BLaER1 (cell line): ENCODE measurements around the gene LITAF.
A peak's percentile ranks its signal among the peaks of the same experiment; 100 is the strongest.

Experiments
- H3K27ac ChIP-seq: shearing (Covaris generic); formaldehyde crosslinking; 2 replicates; pipeline ENCODE4 v1.8.1; 2022
- H3K27me3 ChIP-seq: shearing (Covaris generic); formaldehyde crosslinking; 2 replicates; pipeline ENCODE4 v1.8.1; 2022
- H3K36me3 ChIP-seq: shearing (Covaris generic); formaldehyde crosslinking; 2 replicates; pipeline ENCODE4 v1.8.1; 2022
- H3K4me1 ChIP-seq: shearing (Covaris generic); formaldehyde crosslinking; 2 replicates; pipeline ENCODE4 v1.8.1; 2022
- H3K4me2 ChIP-seq: shearing (Covaris generic); formaldehyde crosslinking; 2 replicates; pipeline ENCODE4 v1.8.1; 2022
- H3K4me3 ChIP-seq: shearing (Covaris generic); formaldehyde crosslinking; 2 replicates; pipeline ENCODE4 v1.8.1; 2022
- H3K9ac ChIP-seq: shearing (Covaris generic); formaldehyde crosslinking; 2 replicates; pipeline ENCODE4 v1.8.1; 2022
- H3K9me3 ChIP-seq: shearing (Covaris generic); formaldehyde crosslinking; 2 replicates; pipeline ENCODE4 v1.8.1; 2022
- H4K20me1 ChIP-seq: shearing (Covaris generic); formaldehyde crosslinking; 2 replicates; pipeline ENCODE4 v1.8.1; 2022
- Cebpa-rat ChIP-seq: shearing (Covaris generic); IDR thresholded peaks from 2 replicates; pipeline ENCODE4 v1.8.1; 2022

LITAF gene

DNA sequence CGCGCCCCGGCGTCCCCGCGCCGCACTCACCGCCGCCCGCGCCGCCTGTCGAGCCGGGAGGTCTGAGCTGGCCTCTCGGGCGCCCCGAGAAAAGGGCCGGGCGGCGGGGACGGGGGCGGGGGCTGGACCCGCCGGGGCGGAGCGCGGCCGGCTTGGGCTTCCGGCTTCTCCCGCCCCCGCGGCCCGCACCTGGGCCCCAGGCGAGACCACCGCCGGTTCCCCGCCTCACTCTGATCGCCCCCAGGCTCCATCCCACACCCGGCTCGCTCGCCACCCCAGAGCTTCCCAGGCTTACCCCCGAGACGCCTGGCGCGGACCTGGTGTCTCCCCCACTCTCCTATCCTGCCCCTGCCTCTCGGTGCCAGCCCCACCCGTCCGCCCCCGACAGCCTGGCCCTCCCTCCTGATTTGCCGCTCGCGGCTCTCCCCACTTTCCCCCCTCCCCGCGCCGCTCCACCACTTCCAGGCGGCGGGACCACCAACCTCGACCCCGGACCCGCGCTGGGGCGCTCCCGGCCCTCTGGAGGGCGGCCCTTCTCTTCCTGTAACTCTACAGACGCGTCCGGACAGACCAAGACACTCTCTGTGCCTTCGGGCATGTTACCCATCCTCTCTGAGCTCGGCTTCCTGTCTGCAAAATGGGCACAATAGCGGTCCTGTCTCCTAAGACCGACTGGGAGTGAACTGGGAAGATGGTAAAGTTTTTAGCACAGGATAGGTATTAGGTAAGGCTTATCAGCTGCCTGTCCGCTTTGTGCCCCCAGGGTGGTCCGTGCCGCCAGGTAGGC lies at the start of gene LITAF:
Gene LITAF (minus strand): TSS at position 64 of the 787 bp plus-strand sequence. CDS start 30,189 bp downstream, outside the sequence.
- peak within 1 kb of the TSS; percentile 77 for H3K4me3 ChIP-seq
- peak within 1 kb of the TSS; percentile 96 for H3K4me2 ChIP-seq
- peaks cover 38% of the 10 kb centered on the region for H4K20me1 ChIP-seq
- H3K27me3 ChIP-seq: peaks cover 48% of the 10 kb centered on the region
- H3K9me3 ChIP-seq: no peaks in the 10 kb centered on the region
- H3K27ac ChIP-seq: peak within 1 kb of the TSS; percentile 84
- peak within 1 kb of the TSS; percentile 79 for H3K9ac ChIP-seq
- TF ChIP-seq Cebpa-rat: no peak
- peaks cover 65% of the 10 kb centered on the region for H3K4me1 ChIP-seq
- H3K36me3 ChIP-seq: no peaks in the 10 kb centered on the region

- Histone ChIP-seq H3K27ac (no peak overlapping the region), H3K4me2 (no peak overlapping the region)
Measured at GRCh38 chr16:11636172-11636721, 49.5 kb upstream of the LITAF start.

GRCh38 chr16:11635679-11636171 lies 49.0 kb upstream of the LITAF start:
- Histone ChIP-seq H3K9me3 (no peaks in the 10 kb centered on the region), H3K36me3 (no peaks in the 10 kb centered on the region), H3K4me2 (no peak overlapping the region), H3K4me1 (peaks cover 39% of the 10 kb centered on the region), H3K9ac (no peak overlapping the region), H3K27ac (no peak overlapping the region), H3K4me3 (no peak overlapping the region), H4K20me1 (no peaks in the 10 kb centered on the region), H3K27me3 (no peaks in the 10 kb centered on the region)
- TF ChIP-seq Cebpa-rat: no peak

More at GRCh38 chr16:11636172-11636721, 49.5 kb upstream of the LITAF start:
- Histone ChIP-seq H3K27me3 (no peaks in the 10 kb centered on the region), H3K4me1 (peaks cover 39% of the 10 kb centered on the region), H3K9me3 (no peaks in the 10 kb centered on the region), H3K9ac (no peak overlapping the region), H3K4me3 (no peak overlapping the region), H4K20me1 (no peaks in the 10 kb centered on the region), H3K36me3 (no peaks in the 10 kb centered on the region)
- no peak for TF ChIP-seq Cebpa-rat

GRCh38 chr16:11635113-11635652 lies 48.5 kb upstream of the LITAF start:
- Histone ChIP-seq H3K36me3 (no peaks in the 10 kb centered on the region), H3K9me3 (no peaks in the 10 kb centered on the region), H3K4me1 (peaks cover 43% of the 10 kb centered on the region), H3K9ac (no peak overlapping the region), H3K4me3 (no peak overlapping the region), H3K27ac (no peak overlapping the region), H3K27me3 (no peaks in the 10 kb centered on the region), H4K20me1 (no peaks in the 10 kb centered on the region), H3K4me2 (no peak overlapping the region)
- no peak for TF ChIP-seq Cebpa-rat

DNA sequence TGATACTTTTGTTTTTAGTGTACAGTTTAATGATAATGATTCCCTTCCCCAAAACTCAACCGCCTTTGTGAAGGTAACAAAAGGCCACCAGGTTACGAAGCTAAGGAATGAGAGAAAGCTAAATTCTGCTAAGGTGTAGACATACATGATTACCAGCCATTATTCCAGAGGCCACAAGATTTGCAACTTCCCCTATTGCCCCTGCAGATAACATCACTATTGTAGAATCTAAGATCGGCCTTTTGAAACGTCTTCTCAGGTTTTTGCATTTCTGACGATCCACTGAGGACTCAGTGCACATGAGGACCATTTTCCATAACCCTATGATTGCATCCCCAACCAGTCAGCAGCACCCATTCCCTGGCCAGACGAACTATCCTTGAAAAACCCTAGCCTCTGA lies 47.6 kb upstream of the LITAF start:
- no peaks in the 10 kb centered on the region for H4K20me1 ChIP-seq

GRCh38 chr16:11633113-11633512 lies 46.4 kb upstream of the LITAF start:
- Histone ChIP-seq H3K27ac (peak overlapping the region; percentile 72; the same call in 1 of the 2 replicates), H3K4me3 (no peak overlapping the region), H3K4me1 (peaks cover 62% of the 10 kb centered on the region), H3K9ac (no peak overlapping the region), H3K9me3 (no peaks in the 10 kb centered on the region), H4K20me1 (no peaks in the 10 kb centered on the region), H3K36me3 (no peaks in the 10 kb centered on the region), H3K4me2 (peak overlapping the region; percentile 89), H3K27me3 (no peaks in the 10 kb centered on the region)
- TF ChIP-seq Cebpa-rat: no peak

More for the DNA sequence above, 47.6 kb upstream of the LITAF start:
- Histone ChIP-seq H3K4me3 (no peak overlapping the region), H3K9ac (no peak overlapping the region), H3K27ac (no peak overlapping the region), H3K4me1 (peaks cover 50% of the 10 kb centered on the region), H3K36me3 (no peaks in the 10 kb centered on the region), H3K9me3 (no peaks in the 10 kb centered on the region), H3K27me3 (no peaks in the 10 kb centered on the region), H3K4me2 (no peak overlapping the region)
- TF ChIP-seq Cebpa-rat: no peak

- no peak for TF ChIP-seq Cebpa-rat
- peak overlapping the region; percentile 72 for H3K27ac ChIP-seq
- H4K20me1 ChIP-seq: no peaks in the 10 kb centered on the region
- H3K36me3 ChIP-seq: no peaks in the 10 kb centered on the region
- peaks cover 68% of the 10 kb centered on the region for H3K4me1 ChIP-seq
- H3K27me3 ChIP-seq: no peaks in the 10 kb centered on the region
- H3K4me2 ChIP-seq: peak overlapping the region; percentile 89
- no peaks in the 10 kb centered on the region for H3K9me3 ChIP-seq
- H3K9ac ChIP-seq: peak overlapping the region; percentile 32; the same call in 1 of the 2 replicates
- H3K4me3 ChIP-seq: no peak overlapping the region
Measured at GRCh38 chr16:11632455-11632939, 45.8 kb upstream of the LITAF start.

DNA sequence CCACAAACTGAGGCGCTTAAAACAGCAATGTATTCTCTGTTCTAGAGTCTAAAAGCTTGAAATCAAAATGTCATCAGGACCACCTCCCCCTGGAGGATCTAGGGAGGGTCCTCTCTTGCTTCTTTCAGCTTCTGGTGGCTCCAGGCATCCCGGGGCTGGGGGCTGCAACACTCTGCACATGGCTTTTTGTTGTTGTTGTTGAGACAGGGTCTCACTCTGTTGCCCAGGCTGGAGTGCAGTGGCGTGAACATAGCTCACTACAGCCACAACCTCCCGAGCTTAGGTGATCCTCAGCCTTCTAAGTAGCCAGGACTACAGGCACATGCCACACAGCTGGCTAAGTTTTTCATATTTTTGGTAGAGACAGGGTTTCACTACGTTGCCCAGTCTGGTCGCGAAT lies 44.5 kb upstream of the LITAF start:
- Histone ChIP-seq H4K20me1 (no peaks in the 10 kb centered on the region), H3K9me3 (no peaks in the 10 kb centered on the region), H3K9ac (peak overlapping the region; percentile 84; the same call in 1 of the 2 replicates), H3K27ac (peak overlapping the region; percentile 98), H3K4me3 (no peak overlapping the region), H3K36me3 (no peaks in the 10 kb centered on the region), H3K4me1 (peaks cover 81% of the 10 kb centered on the region), H3K4me2 (peak overlapping the region; percentile 89), H3K27me3 (no peaks in the 10 kb centered on the region)
- no peak for TF ChIP-seq Cebpa-rat

- Histone ChIP-seq H3K4me3 (no peak overlapping the region), H3K4me2 (peak overlapping the region; percentile 89), H4K20me1 (no peaks in the 10 kb centered on the region), H3K36me3 (no peaks in the 10 kb centered on the region), H3K9me3 (no peaks in the 10 kb centered on the region), H3K9ac (peak overlapping the region; percentile 84), H3K27ac (peak overlapping the region; percentile 98), H3K4me1 (peaks cover 86% of the 10 kb centered on the region), H3K27me3 (no peaks in the 10 kb centered on the region)
- TF ChIP-seq Cebpa-rat: no peak
Measured at GRCh38 chr16:11630768-11631056, 44.0 kb upstream of the LITAF start.
